HepG2 (cell line): ENCODE measurements around the gene SNX18. TPM values are rescaled to one million over a fixed set of nuclear protein-coding genes. Genes with fewer than 3 reads are reported as not detected.
A peak's percentile ranks its signal among the peaks of the same experiment; 100 is the strongest.

ENCODE experiments used
- ATAC-seq: fragments of 200-7000 bp; cut with Tn5 transposase; 3 replicates; pipeline ENCODE4 v1.9.1; 2020; ENCODE audit warnings: mild to moderate bottlenecking, moderate library complexity
- BruUV-seq: library from RNA; stranded (reverse); fragments of 400-500 nt; replicated peaks from 2 replicates; lab custom pipeline; 2021; lab: Mats Ljungman, UMichigan
- CTCF ChIA-PET: fragments of 300-600 bp; formaldehyde crosslinking; extraction: SDS; loops from one replicate; lab custom pipeline; 2021; ENCODE audit warnings: low total read pairs, inconsistent platforms, low intra/inter-chr PET ratio; lab: Yijun Ruan, JAX
- POLR2A ChIA-PET: fragments of 350-600 bp; sonication (Branson Sonifier 250); formaldehyde crosslinking; loops from one replicate; lab custom pipeline; 2020; ENCODE audit warnings: antibody characterized with exemption, inconsistent platforms; lab: Yijun Ruan, JAX
- DNase-seq: peaks from one replicate; pipeline ENCODE4 v3.0.0-alpha.2; 2015; ENCODE audit warnings: low spot score
- FAIRE-seq: peaks from 3 replicates; lab custom pipeline; 2011; peaks lifted over from hg19 to GRCh38; lab: Jason Lieb, UNC
- H2AFZ ChIP-seq: one replicate; pipeline ENCODE4 v1.6.1; 2011; ENCODE audit warnings: low read length, inconsistent platforms
- H3K27ac ChIP-seq: fragments of 300-600 bp; 3 replicates; pipeline ENCODE4 v1.8.0; 2011; ENCODE audit warnings: mixed run types, mild to moderate bottlenecking, mixed read lengths, low read length, inconsistent platforms; ENCODE audit not compliant: insufficient read depth; ENCODE audit errors: extremely low read length
- H3K27me3 ChIP-seq, 2 experiments: fragments of 200-600 bp in 1 of 2; 2 replicates in 1 of 2; 3 replicates in 1 of 2; pipeline versions ENCODE4 v1.6.0 to v1.8.0; 2011; ENCODE audit warnings: low read length in 2 of 2, mild to moderate bottlenecking in 2 of 2, moderate library complexity in 2 of 2, inconsistent platforms in 1 of 2; ENCODE audit not compliant: insufficient read depth in 2 of 2, control insufficient read depth in 1 of 2
- H3K36me3 ChIP-seq, 2 experiments: fragments of 200-600 bp in 1 of 2; replicated peaks in 1 of 2; 2 replicates in 1 of 2; 3 replicates in 1 of 2; pipeline versions ENCODE4 v1.5.1 to v1.8.0; 2011; ENCODE audit warnings: low read length in 2 of 2, inconsistent platforms in 1 of 2; ENCODE audit not compliant: insufficient read depth in 2 of 2, control insufficient read depth in 1 of 2
- H3K4me1 ChIP-seq: 2 replicates; pipeline ENCODE4 v1.5.1; 2012; ENCODE audit warnings: low read length, inconsistent platforms; ENCODE audit not compliant: insufficient read depth
- H3K4me2 ChIP-seq: 2 replicates; pipeline ENCODE4 v1.6.0; 2011; ENCODE audit warnings: low read depth, low read length, inconsistent platforms
- H3K4me3 ChIP-seq, 3 experiments: fragments of 200-600 bp in 1 of 3; sonication (generic), shearing (Covaris generic) in 1 of 3; replicated peaks in 1 of 3; 2 replicates each; pipeline ENCODE4 v1.5.1; 2011 to 2016; ENCODE audit warnings: low read length in 3 of 3, inconsistent platforms in 2 of 3, low read depth in 2 of 3, mild to moderate bottlenecking in 2 of 3, control low read depth in 1 of 3, mixed read lengths in 1 of 3; ENCODE audit not compliant: insufficient read depth in 1 of 3
- H3K79me2 ChIP-seq: one replicate; pipeline ENCODE4 v1.6.1; 2011; ENCODE audit warnings: low read length, inconsistent platforms; ENCODE audit not compliant: insufficient read depth
- H3K9ac ChIP-seq: 2 replicates; pipeline ENCODE4 v1.6.0; 2011; ENCODE audit warnings: mild to moderate bottlenecking, low read depth, low read length, inconsistent platforms; ENCODE audit not compliant: insufficient read depth
- H3K9me3 ChIP-seq: 2 replicates; pipeline ENCODE4 v1.5.1; 2012; ENCODE audit warnings: mild to moderate bottlenecking, low read length
- H4K20me1 ChIP-seq: 2 replicates; pipeline ENCODE4 v1.6.0; 2011; ENCODE audit warnings: inconsistent platforms, mild to moderate bottlenecking, low read length, moderate library complexity; ENCODE audit not compliant: insufficient read depth
- CEBPB ChIP-seq: IDR thresholded peaks from 2 replicates; pipeline ENCODE4 v1.6.1; 2011; ENCODE audit warnings: low read depth, low read length, improper control_type of control experiment, borderline replicate concordance
- MXD3 ChIP-seq: IDR thresholded peaks from 2 replicates; pipeline ENCODE4 v1.6.1; 2016; ENCODE audit warnings: mild to moderate bottlenecking, missing biosample characterization, missing genetic modification reagents
- NFE2 ChIP-seq: sonication (generic); formaldehyde crosslinking; IDR thresholded peaks from 2 replicates; pipeline ENCODE4 v1.4.0; 2020; ENCODE audit warnings: missing genetic modification reagents
- RBAK ChIP-seq: sonication (generic); formaldehyde crosslinking; IDR thresholded peaks from 2 replicates; pipeline ENCODE4 v1.5.1; 2020; ENCODE audit warnings: mild to moderate bottlenecking, missing genetic modification reagents
- SP1 ChIP-seq, 2 experiments: fragments of 450-650 bp in 1 of 2; sonication (generic) in 1 of 2; formaldehyde crosslinking in 1 of 2; IDR thresholded peaks; 2 replicates each; pipeline versions ENCODE4 v1.4.0 to v1.6.1; 2016 to 2020; ENCODE audit warnings: missing genetic modification reagents in 1 of 2
- ZNF564 ChIP-seq: sonication (generic); formaldehyde crosslinking; IDR thresholded peaks from 2 replicates; pipeline ENCODE4 v1.8.1; 2023; ENCODE audit warnings: mild to moderate bottlenecking, missing genetic modification reagents
- ZNF780A ChIP-seq: sonication (generic); formaldehyde crosslinking; IDR thresholded peaks from 2 replicates; pipeline ENCODE4 v1.8.0; 2022; ENCODE audit warnings: mild to moderate bottlenecking, missing genetic modification reagents, moderate library complexity
- ZSCAN5A ChIP-seq: sonication (generic); formaldehyde crosslinking; IDR thresholded peaks from 2 replicates; pipeline ENCODE4 v1.8.0; 2022; ENCODE audit warnings: mild to moderate bottlenecking, missing genetic modification reagents, borderline replicate concordance
- WGBS: methylation state at CpG from one replicate; pipeline ENCODE4 v1.1.6; 2017; ENCODE audit warnings: low lambda C conversion rate; 5-methylcytosine and 5-hydroxymethylcytosine counted together
- in situ Hi-C: cut with HindIII; loops from 2 replicates; pipeline ENCODE4 v1.10.0; 2017; ENCODE audit warnings: low pct_unique_long_range_greater_than_20kb; ENCODE audit not compliant: extremely low pct_ligation_motif_present
- intact Hi-C: fragments of 100-400 bp; cut with micrococcal nuclease; formaldehyde crosslinking; loops from one replicate; pipeline ENCODE4 v1.10.0; 2022; ENCODE audit not compliant: unreplicated experiment
- polyA plus RNA-seq, 8 experiments: library from polyadenylated mRNA; depleted of rRNA in 3 of 8; stranded (reverse) in 7 of 8; unstranded in 1 of 8; fragments of >200 nt; fragmentation: Illumina TruSeq in 4 of 8; extraction: Trizol in 4 of 8; gene quantifications; 2 replicates each; pipeline versions ENCODE4 v1.2.1 to v1.2.3, GENCODE V29; 2011 to 2016; ENCODE audit warnings: low read depth in 4 of 8, missing spikeins in 1 of 8, mixed read lengths in 1 of 8; ENCODE audit not compliant: insufficient read depth in 1 of 8
- total RNA-seq, 5 experiments: library from RNA; depleted of rRNA; stranded (reverse); fragments of >200 nt; fragmentation: Illumina TruSeq; extraction: Trizol; gene quantifications; 2 replicates each; pipeline ENCODE4 v1.2.3, GENCODE V29; 2016; ENCODE audit warnings: low read depth in 1 of 5

Gene SNX18
- total and polyA plus RNA-seq, 2 of the 13 experiments (the other 11 are each of a cell fraction or from before 2014, with no cell fraction given) = 2.3 to 6.2 TPM

- no peak for TF ChIP-seq MXD3 (CRISPR knock-in tag)
- no peak for TF ChIP-seq NFE2 (CRISPR knock-in tag)
- no peak for TF ChIP-seq ZNF780A (CRISPR knock-in tag)
- TF ChIP-seq ZNF564 (CRISPR knock-in tag) = no peak
- TF ChIP-seq SP1 (IDR thresholded peaks at IDR 0.05) = no peak
- TF ChIP-seq SP1 (CRISPR knock-in tag; IDR thresholded peaks at IDR 0.05) = no peak
- no peak for TF ChIP-seq ZSCAN5A
Observed at GRCh38 chr5:54561651-54562050, 44.1 kb downstream of the SNX18 start (continued).

GRCh38 chr5:54563083-54563761, 45.7 kb downstream of the SNX18 start:
- H3K9me3 ChIP-seq = no peaks in the 10 kb centered on the region
- TF ChIP-seq CEBPB (0 out of 2 replicates have a peak, but pooled peaks have one; percentile 13), RBAK (no peak)
- H3K27me3 ChIP-seq = no peaks in the 10 kb centered on the region
- FAIRE-seq (no peak), DNase-seq (no peak), ATAC-seq (no peak)
- H3K4me2 ChIP-seq = no peak overlapping the region
- no peaks in the 10 kb centered on the region for H4K20me1 ChIP-seq
- H3K79me2 ChIP-seq = no peaks in the 10 kb centered on the region
- ChIA-PET CTCF (no interaction called here), POLR2A (no interaction called here)
- H3K4me3 ChIP-seq = no peak overlapping the region
- in situ Hi-C loops = no loop called here
- H2AFZ ChIP-seq = no peak overlapping the region
- no TSS peak for BruUV-seq
- H3K36me3 ChIP-seq = no peaks in the 10 kb centered on the region
- intact Hi-C loops = no loop called here
- H3K4me1 ChIP-seq = no peaks in the 10 kb centered on the region
- H3K27ac ChIP-seq = no peak overlapping the region
- no peak overlapping the region for H3K9ac ChIP-seq
- WGBS = 6% methylated on average over 1 of the region's 1 CpG
